ENCODE results near the gene MYBBP1A. TPM values are rescaled to one million over a fixed set of nuclear protein-coding genes. Genes with fewer than 3 reads are reported as not detected.
A peak's percentile ranks its signal among the peaks of the same experiment; 100 is the strongest.

Gene MYBBP1A
- total and polyA plus RNA-seq, 2 of the 8 experiments (the other 6 are each of a cell fraction or from before 2014, with no cell fraction given), result 46.8 to 151 TPM

- Histone ChIP-seq H4K91ac (replicated peaks; ENCODE audit: insufficient read length, low read length) (no peak within 1 kb of the TSS), H2BK5ac (ENCODE audit: low read depth, low read length) (no peak within 1 kb of the TSS), H4K20me1 (replicated peaks in 1 of 2; ENCODE audit: control insufficient read depth in 1 of 2, insufficient read depth in 2 of 2, low read length in 2 of 2) (peaks cover 0 to 5% of the 10 kb centered on the region in 2 experiments), H2AFZ (ENCODE audit: low read length) (peak within 1 kb of the TSS; percentile 6; the same call in 1 of the 2 replicates), H3K4me1 (replicated peaks in 1 of 4; ENCODE audit: control insufficient read depth in 3 of 4, insufficient read depth in 4 of 4, low read length in 3 of 4) (peaks cover 0 to 13% (median 8%) of the 10 kb centered on the region in 4 experiments; a peak in 4 of 7 replicates), H2BK15ac (ENCODE audit: low read length) (no peak within 1 kb of the TSS; the same call in 1 of the 2 replicates), H3K27me3 (replicated peaks in 1 of 4; ENCODE audit: control insufficient read depth in 3 of 4, extremely low read depth in 1 of 4, insufficient read depth in 3 of 4, low read length in 3 of 4) (peaks cover 23 to 49% (median 45%) of the 10 kb centered on the region in 4 experiments), H2BK12ac (ENCODE audit: low read depth, low read length) (no peak within 1 kb of the TSS), H2AK5ac (ENCODE audit: low read depth, low read length) (no peak within 1 kb of the TSS), H3K4ac (replicated peaks; ENCODE audit: insufficient read length, low read depth, low read length) (no peak within 1 kb of the TSS), H3K4me2 (ENCODE audit: insufficient read depth in 1 of 2, low read depth in 2 of 2, low read length in 2 of 2) (peak within 1 kb of the TSS; percentile 89 to 93), H2BK20ac (ENCODE audit: low read length) (no peak within 1 kb of the TSS), H3K4me3 (ENCODE audit: extremely low read depth in 1 of 4, insufficient read depth in 2 of 4, low read depth in 3 of 4, low read length in 4 of 4) (peak within 1 kb of the TSS; percentile 46 to 71 (median 51)), H4K8ac (ENCODE audit: extremely low read depth, insufficient read depth, low read length) (peak within 1 kb of the TSS; percentile 83), H3K23me2 (ENCODE audit: low read depth, low read length) (peaks cover 16% of the 10 kb centered on the region; the same call in 1 of the 2 replicates), H3K18ac (ENCODE audit: extremely low read depth, low read length) (peak within 1 kb of the TSS; percentile 78; the same call in 1 of the 2 replicates), H3K9ac (replicated peaks in 1 of 4; ENCODE audit: extremely low read depth in 1 of 4, low read depth in 3 of 4, low read length in 3 of 4) (peak within 1 kb of the TSS in 2 of 4 experiments; percentile 4 to 52; a peak in 1 of 7 replicates), H3K23ac (ENCODE audit: insufficient read length) (no peak within 1 kb of the TSS), H4K5ac (ENCODE audit: insufficient read length, low read depth, low read length) (no peak within 1 kb of the TSS), H3K56ac (replicated peaks; ENCODE audit: insufficient read length, low read depth, low read length) (no peak within 1 kb of the TSS), H3K36me3 (ENCODE audit: control insufficient read depth in 2 of 4, insufficient read depth in 4 of 4, low read length in 3 of 4) (no peaks in the 10 kb centered on the region), H3K79me1 (ENCODE audit: low read depth, low read length) (no peaks in the 10 kb centered on the region), H3K14ac (ENCODE audit: insufficient read length) (no peak within 1 kb of the TSS), H3K9me3 (ENCODE audit: insufficient read depth in 2 of 2, low read depth in 1 of 2, low read length in 1 of 2) (no peaks in the 10 kb centered on the region), H3K79me2 (ENCODE audit: control insufficient read depth in 1 of 2, insufficient read depth in 2 of 2, low read length in 2 of 2) (no peaks in the 10 kb centered on the region), H3K27ac (ENCODE audit: low read depth, low read length) (no peak within 1 kb of the TSS), H2BK120ac (replicated peaks; ENCODE audit: low read depth, low read length) (no peak within 1 kb of the TSS)
- 4% methylated on average over 25 of the region's 117 CpGs; no CpG with 5 or more reads in 1 of the 2 experiments for WGBS, 2 experiments (ENCODE audit: extremely low coverage in 1 of 2, insufficient coverage in 1 of 2, insufficient read length in 1 of 2, insufficient replicate concordance in 2 of 2, low coverage in 1 of 2, low lambda C conversion rate in 2 of 2, missing lambda C conversion rate in 1 of 2)
- DNase-seq (ENCODE audit: low read depth in 1 of 2, low spot score in 2 of 2) (peak in 1 of 2 experiments; percentile 85), FAIRE-seq (no peak)
- ChIA-PET POLR2A (ENCODE audit: partially characterized antibody) (interaction anchor here (1.1 to 1.8 kb wide), 7 partner anchors 11 to 79 kb away, joined by 3 to 7 read pairs (median 3); partner anchors contain the start of gene MYBBP1A), CTCF (ENCODE audit: partially characterized antibody) (interaction anchor here (0.6 to 3.5 kb wide), 12 partner anchors 11 to 149 kb away, joined by 3 to 14 read pairs (median 4); no protein-coding TSS in a partner anchor)
- TF ChIP-seq BCL11A (IDR thresholded peaks at IDR 0.05; ENCODE audit: low read depth in 2 of 2, low read length in 2 of 2) (no peak), CREB1 (IDR thresholded peaks at IDR 0.05) (peak; percentile 5; the same call in 1 of the 2 replicates), SP4 (IDR thresholded peaks at IDR 0.05; ENCODE audit: low read length) (no peak), E2F6 (IDR thresholded peaks at IDR 0.05) (peak; percentile 6; the same call in 1 of the 2 replicates), TAF1 (IDR thresholded peaks at IDR 0.05; ENCODE audit: low read depth, low read length) (0 out of 2 replicates have a peak, but pooled peaks have one; percentile 34), TEAD4 (IDR thresholded peaks at IDR 0.05; ENCODE audit: low read depth, low read length) (peak; percentile 14; the same call in 1 of the 2 replicates), POU5F1 (IDR thresholded peaks at IDR 0.05; ENCODE audit: low read depth, low read length) (no peak), ZNF274 (IDR thresholded peaks at IDR 0.05; ENCODE audit: borderline replicate concordance, extremely low read depth, low read length) (no peak), CHD2 (IDR thresholded peaks at IDR 0.05; ENCODE audit: low read length) (no peak), SIN3A (conservative IDR thresholded peaks at IDR 0.05 in 1 of 2, IDR thresholded peaks at IDR 0.05 in 1 of 2; ENCODE audit: low read depth in 1 of 2, low read length in 2 of 2) (peak in 1 of 2 experiments; percentile 51; a peak in 1 of 4 replicates), SIRT6 (IDR thresholded peaks at IDR 0.05; ENCODE audit: low read length) (no peak)
Observed at GRCh38 chr17:4498461-4499397, 56.5 kb downstream of the MYBBP1A start, which contains the start of gene SPNS2. SPNS2 (plus strand) TSS chr17:4498881; CDS start chr17:4499048, 167 bp downstream.
